Mesenchymal stem cell (in vitro differentiated cells and primary cell): ENCODE data around the gene HSP90AA1.

ENCODE experiments used
- DNase-seq: peaks from one replicate; pipeline ENCODE4 v3.0.0-alpha.2; 2013
- H2AFZ ChIP-seq: one replicate; pipeline ENCODE4 v1.6.1; 2013; ENCODE audit warnings: low read depth, mild to moderate bottlenecking, control low read depth, inconsistent platforms, low read length, moderate library complexity
- H2AK5ac ChIP-seq: 2 replicates; pipeline ENCODE4 v1.6.1; 2013; ENCODE audit warnings: low read length, moderate library complexity, mild to moderate bottlenecking, inconsistent platforms; ENCODE audit not compliant: severe bottlenecking
- H2BK120ac ChIP-seq: one replicate; pipeline ENCODE4 v1.6.1; 2013; ENCODE audit warnings: low read depth, mild to moderate bottlenecking, inconsistent platforms, low read length, moderate library complexity
- H2BK12ac ChIP-seq, 2 experiments: one replicate each; pipeline ENCODE4 v1.6.1; 2013; ENCODE audit warnings: inconsistent platforms in 2 of 2, low read length in 2 of 2, mild to moderate bottlenecking in 2 of 2, moderate library complexity in 2 of 2, control low read depth in 1 of 2
- H2BK15ac ChIP-seq: one replicate; pipeline ENCODE4 v1.6.1; 2013; ENCODE audit warnings: mild to moderate bottlenecking, low read depth, inconsistent platforms; ENCODE audit not compliant: poor library complexity, severe bottlenecking
- H2BK5ac ChIP-seq: 2 replicates; pipeline ENCODE4 v1.6.1; 2013; ENCODE audit warnings: low read depth, mild to moderate bottlenecking, low read length, control low read depth, inconsistent platforms; ENCODE audit not compliant: poor library complexity, severe bottlenecking
- H3K14ac ChIP-seq, 2 experiments: one replicate each; pipeline ENCODE4 v1.6.1; 2013; ENCODE audit warnings: inconsistent platforms in 2 of 2, low read length in 2 of 2, control low read depth in 1 of 2, mild to moderate bottlenecking in 1 of 2, moderate library complexity in 1 of 2
- H3K18ac ChIP-seq, 2 experiments: one replicate each; pipeline ENCODE4 v1.6.1; 2013; ENCODE audit warnings: inconsistent platforms in 2 of 2, low read length in 2 of 2, control low read depth in 1 of 2, low read depth in 1 of 2, mild to moderate bottlenecking in 1 of 2
- H3K23ac ChIP-seq, 2 experiments: one replicate each; pipeline ENCODE4 v1.6.1; 2013; ENCODE audit warnings: inconsistent platforms in 2 of 2, low read length in 2 of 2, mild to moderate bottlenecking in 2 of 2, moderate library complexity in 2 of 2, control low read depth in 1 of 2
- H3K27ac ChIP-seq: 2 replicates; pipeline ENCODE4 v1.5.1; 2013; ENCODE audit warnings: mild to moderate bottlenecking, moderate library complexity, low read length, control low read depth, inconsistent platforms; ENCODE audit not compliant: poor library complexity, severe bottlenecking
- H3K27me3 ChIP-seq, 2 experiments: 2 replicates each; pipeline versions ENCODE4 v1.6.1 to v1.7.0; 2013; ENCODE audit warnings: low read length in 2 of 2, mild to moderate bottlenecking in 2 of 2, moderate library complexity in 2 of 2, control low read depth in 1 of 2, inconsistent platforms in 1 of 2; ENCODE audit not compliant: control insufficient read depth in 1 of 2, insufficient read depth in 1 of 2
- H3K36me3 ChIP-seq, 2 experiments: 2 replicates each; pipeline versions ENCODE4 v1.6.1 to v1.7.0; 2013; ENCODE audit warnings: low read length in 2 of 2, control low read depth in 1 of 2, inconsistent platforms in 1 of 2, low read depth in 1 of 2, mild to moderate bottlenecking in 1 of 2; ENCODE audit not compliant: insufficient read depth in 2 of 2, control insufficient read depth in 1 of 2
- H3K4ac ChIP-seq, 2 experiments: one replicate each; pipeline ENCODE4 v1.6.1; 2013; ENCODE audit warnings: inconsistent platforms in 2 of 2, low read length in 2 of 2, mild to moderate bottlenecking in 2 of 2, moderate library complexity in 2 of 2, control low read depth in 1 of 2, low read depth in 1 of 2
- H3K4me1 ChIP-seq: 2 replicates; pipeline ENCODE4 v1.6.1; 2013; ENCODE audit warnings: low read depth, low read length, control low read depth; ENCODE audit not compliant: control insufficient read depth, insufficient read depth
- H3K4me2 ChIP-seq: 2 replicates; pipeline ENCODE4 v1.6.1; 2013; ENCODE audit warnings: low read length, mild to moderate bottlenecking, inconsistent platforms; ENCODE audit not compliant: poor library complexity, severe bottlenecking
- H3K4me3 ChIP-seq, 2 experiments: 2 replicates each; pipeline versions ENCODE4 v1.5.1 to v1.7.0; 2013; ENCODE audit warnings: low read length in 2 of 2, mild to moderate bottlenecking in 2 of 2, control low read depth in 1 of 2, low read depth in 1 of 2; ENCODE audit not compliant: insufficient read depth in 1 of 2
- H3K79me1 ChIP-seq: replicated peaks from 2 replicates; pipeline ENCODE4 v1.6.1; 2013; ENCODE audit warnings: mild to moderate bottlenecking, control low read depth, low read length, inconsistent platforms; ENCODE audit not compliant: poor library complexity, severe bottlenecking
- H3K9ac ChIP-seq: 2 replicates; pipeline ENCODE4 v1.7.0; 2013; ENCODE audit warnings: mild to moderate bottlenecking, low read length, moderate library complexity
- H3K9me3 ChIP-seq: 2 replicates; pipeline ENCODE4 v1.7.0; 2013; ENCODE audit warnings: mild to moderate bottlenecking, low read length; ENCODE audit not compliant: control insufficient read depth
- H4K8ac ChIP-seq: one replicate; pipeline ENCODE4 v1.6.1; 2013; ENCODE audit warnings: inconsistent platforms, mild to moderate bottlenecking, low read length, moderate library complexity
- H4K91ac ChIP-seq: one replicate; pipeline ENCODE4 v1.6.1; 2013; ENCODE audit warnings: mild to moderate bottlenecking, low read length, inconsistent platforms
- WGBS: methylation state at CpG from one replicate; pipeline ENCODE4 v1.1.7; 2013; ENCODE audit warnings: mixed read lengths; 5-methylcytosine and 5-hydroxymethylcytosine counted together

The HSP90AA1 gene

DNA sequence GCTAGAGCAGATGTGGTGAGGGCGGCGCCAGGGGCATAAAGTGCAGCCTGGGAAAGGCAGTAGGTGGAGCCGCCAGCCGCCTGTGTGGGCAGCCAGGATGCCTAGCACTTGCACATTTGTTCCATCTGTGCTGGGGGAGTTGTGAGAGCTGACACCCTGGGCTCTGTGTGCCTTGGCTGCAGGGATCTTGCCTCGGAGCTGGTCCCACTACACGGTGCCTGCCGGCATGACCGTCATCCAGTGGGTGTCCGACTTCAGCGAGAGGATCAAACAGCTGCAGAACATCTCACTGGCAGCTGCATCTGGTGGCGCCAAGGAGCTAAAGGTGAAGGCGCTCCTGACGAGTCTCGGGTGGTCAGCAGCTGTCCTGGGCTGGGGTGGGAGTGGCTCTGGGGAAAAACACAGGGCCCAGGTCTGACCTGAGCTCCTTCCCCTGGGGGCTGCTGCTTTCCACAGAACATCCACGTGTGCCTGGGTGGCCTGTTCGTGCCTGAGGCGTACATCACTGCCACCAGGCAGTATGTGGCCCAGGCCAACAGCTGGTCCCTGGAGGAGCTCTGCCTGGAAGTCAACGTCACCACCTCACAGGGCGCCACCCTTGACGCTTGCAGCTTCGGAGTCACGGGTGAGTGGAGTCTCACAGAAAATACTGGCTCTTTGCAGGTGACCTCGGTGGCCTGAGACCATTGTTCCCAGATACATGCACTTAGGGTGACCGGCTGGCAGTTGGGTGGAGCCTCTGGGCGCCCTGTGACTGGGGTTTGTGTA, 37.4 kb downstream of the HSP90AA1 start:
- 96% methylated on average over 25 of the region's 25 CpGs for WGBS
- DNase-seq, result no peak
- no peak overlapping the region for H2AK5ac ChIP-seq
- H3K4me2 ChIP-seq, result no peak overlapping the region
- no peak overlapping the region for H2BK15ac ChIP-seq
- H2AFZ ChIP-seq, result no peak overlapping the region
- no peaks in the 10 kb centered on the region for H3K9me3 ChIP-seq
- peaks cover 12% of the 10 kb centered on the region for H3K79me1 ChIP-seq
- no peak overlapping the region for H2BK12ac ChIP-seq
- H3K4me3 ChIP-seq, result no peak overlapping the region
- no peak overlapping the region for H2BK5ac ChIP-seq
- no peak overlapping the region for H3K23ac ChIP-seq
- no peak overlapping the region for H3K14ac ChIP-seq
- no peak overlapping the region for H3K27ac ChIP-seq
- H2BK120ac ChIP-seq, result no peak overlapping the region
- no peak overlapping the region for H4K8ac ChIP-seq
- H3K27me3 ChIP-seq, result no peaks in the 10 kb centered on the region
- H3K18ac ChIP-seq, result no peak overlapping the region
- H4K91ac ChIP-seq, result no peak overlapping the region
- H3K36me3 ChIP-seq, result peaks cover 85 to 90% of the 10 kb centered on the region in 2 experiments
- H3K4me1 ChIP-seq, result no peaks in the 10 kb centered on the region
- no peak overlapping the region for H3K9ac ChIP-seq
- no peak overlapping the region for H3K4ac ChIP-seq

DNA sequence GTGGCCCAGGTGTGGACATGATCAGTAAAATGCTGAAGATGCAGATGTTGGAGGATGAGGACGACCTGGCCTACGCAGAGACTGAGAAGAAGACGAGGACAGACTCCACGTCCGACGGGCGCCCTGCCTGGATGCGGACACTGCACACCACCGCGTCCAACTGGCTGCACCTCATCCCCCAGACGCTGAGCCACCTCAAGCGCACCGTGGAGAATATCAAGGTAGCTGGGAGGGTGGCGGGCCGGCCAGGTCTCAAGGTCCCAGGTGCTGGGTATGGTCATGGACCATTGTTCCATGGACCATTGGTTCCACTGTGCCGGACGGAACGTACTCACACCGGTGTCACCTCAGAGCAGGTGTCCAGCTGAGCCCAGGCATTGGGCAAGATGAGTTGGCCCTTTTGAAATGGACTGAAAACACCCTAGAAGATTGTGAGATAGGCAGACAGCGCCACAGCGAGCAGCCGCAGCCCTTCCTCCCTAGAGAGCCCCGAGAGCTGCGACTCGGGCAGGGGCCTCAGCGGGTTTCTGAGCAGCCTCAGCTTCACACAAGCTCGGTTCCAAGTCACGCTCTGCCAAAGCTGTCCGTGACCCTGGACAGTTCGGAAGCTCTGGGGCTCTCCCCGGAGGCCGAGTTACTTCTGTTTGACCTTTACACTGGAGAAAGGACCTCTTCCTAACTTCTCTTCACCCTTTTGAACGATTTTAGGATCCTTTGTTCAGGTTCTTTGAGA, 38.9 kb downstream of the HSP90AA1 start:
- Histone ChIP-seq H2BK15ac (no peak overlapping the region), H3K4me3 (no peak overlapping the region), H3K14ac (no peak overlapping the region), H3K27me3 (no peaks in the 10 kb centered on the region), H3K4me1 (no peaks in the 10 kb centered on the region), H3K18ac (no peak overlapping the region), H2AFZ (no peak overlapping the region), H3K4ac (no peak overlapping the region), H2BK120ac (no peak overlapping the region), H4K8ac (no peak overlapping the region), H4K91ac (no peak overlapping the region), H3K27ac (no peak overlapping the region), H2AK5ac (no peak overlapping the region), H3K23ac (no peak overlapping the region), H2BK5ac (no peak overlapping the region), H3K9me3 (no peaks in the 10 kb centered on the region), H3K36me3 (peaks cover 91 to 92% of the 10 kb centered on the region in 2 experiments), H3K79me1 (peaks cover 17% of the 10 kb centered on the region), H2BK12ac (peak overlapping the region in 1 of 2 experiments; percentile 4), H3K9ac (no peak overlapping the region), H3K4me2 (no peak overlapping the region)
- no peak for DNase-seq
- 96% methylated on average over 32 of the region's 33 CpGs for WGBS

- Histone ChIP-seq H3K4me3 (no peak overlapping the region), H2BK5ac (no peak overlapping the region), H3K9ac (no peak overlapping the region), H2BK120ac (no peak overlapping the region), H3K18ac (no peak overlapping the region), H4K91ac (no peak overlapping the region), H2AFZ (no peak overlapping the region), H3K4ac (no peak overlapping the region), H3K27me3 (no peaks in the 10 kb centered on the region), H3K4me2 (no peak overlapping the region), H2BK12ac (no peak overlapping the region), H3K23ac (no peak overlapping the region), H2BK15ac (no peak overlapping the region), H2AK5ac (no peak overlapping the region), H4K8ac (no peak overlapping the region), H3K27ac (no peak overlapping the region), H3K9me3 (no peaks in the 10 kb centered on the region), H3K79me1 (peaks cover 23% of the 10 kb centered on the region), H3K36me3 (peaks cover 91 to 92% of the 10 kb centered on the region in 2 experiments), H3K14ac (no peak overlapping the region), H3K4me1 (no peaks in the 10 kb centered on the region)
- WGBS, result 77% methylated on average over 22 of the region's 23 CpGs
- DNase-seq, result peak; percentile 28
Measured at GRCh38 chr14:102046337-102047278, 40.2 kb downstream of the HSP90AA1 start.
